ENCODE data around the gene IL17RD.

Gene IL17RD

DNA sequence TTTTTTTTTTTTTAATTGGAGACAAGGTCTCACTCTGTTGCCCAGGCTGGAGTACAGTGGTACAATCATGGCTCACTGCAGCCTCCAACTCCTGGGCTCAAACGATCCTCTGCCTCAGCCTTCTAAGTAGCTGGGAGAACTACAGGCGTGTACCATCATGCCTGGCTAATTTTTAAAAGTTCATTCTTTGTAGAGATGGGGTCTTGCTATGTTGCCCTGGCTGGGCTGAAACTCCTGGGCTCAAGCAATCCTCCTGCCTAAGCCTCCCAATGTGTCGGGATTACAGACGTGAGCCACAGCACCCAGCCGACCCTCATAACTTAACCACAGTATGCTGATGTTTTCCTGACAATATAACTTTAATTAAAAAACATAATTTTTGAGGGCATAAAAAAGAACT is 24.3 kb downstream of the IL17RD start:
- intact Hi-C loops (cut with DNase I), result no loop called here
- DNase-seq, result no peak

DNA sequence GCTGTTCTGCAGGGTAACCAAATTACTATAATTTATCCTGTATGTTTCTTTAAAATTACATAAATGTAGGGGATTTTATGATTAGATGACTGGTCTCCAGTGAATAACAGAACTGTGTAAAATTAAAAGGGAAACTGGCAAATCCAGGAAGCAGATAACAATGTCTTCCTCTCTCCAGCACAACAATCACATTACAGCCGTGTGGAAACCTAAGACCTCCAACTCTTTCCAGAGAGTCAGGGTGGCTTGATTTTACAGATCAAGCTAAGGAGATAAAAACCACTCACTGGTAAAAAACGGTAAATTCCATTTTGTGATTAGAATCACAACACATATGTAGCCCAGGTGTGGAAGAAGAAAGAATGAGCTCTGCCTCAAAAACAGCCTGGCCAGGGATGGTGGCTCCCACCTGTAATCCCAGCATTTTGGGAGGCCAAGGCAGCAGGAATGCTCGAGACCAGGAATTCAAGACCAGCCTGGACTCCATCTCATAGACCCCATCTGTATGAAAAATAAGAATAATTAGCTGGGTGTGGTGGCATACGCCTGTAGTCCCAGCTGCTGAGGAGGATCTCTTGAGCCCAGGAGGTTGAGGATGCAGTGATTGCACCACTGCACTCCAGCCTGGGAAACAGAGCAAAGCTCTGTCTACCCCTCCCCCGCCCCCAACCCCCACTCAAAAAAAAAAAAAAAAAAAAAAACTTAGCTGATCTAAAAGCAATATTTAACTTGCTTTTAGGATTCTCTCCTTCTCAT is 29.0 kb downstream of the IL17RD start:
- intact Hi-C loops (cut with DNase I), result no loop called here
- no peak for DNase-seq

- intact Hi-C loops (cut with DNase I), result no loop called here
- no peak for DNase-seq
Measured at GRCh38 chr3:57133157-57133556, 32.0 kb downstream of the IL17RD start.

DNA sequence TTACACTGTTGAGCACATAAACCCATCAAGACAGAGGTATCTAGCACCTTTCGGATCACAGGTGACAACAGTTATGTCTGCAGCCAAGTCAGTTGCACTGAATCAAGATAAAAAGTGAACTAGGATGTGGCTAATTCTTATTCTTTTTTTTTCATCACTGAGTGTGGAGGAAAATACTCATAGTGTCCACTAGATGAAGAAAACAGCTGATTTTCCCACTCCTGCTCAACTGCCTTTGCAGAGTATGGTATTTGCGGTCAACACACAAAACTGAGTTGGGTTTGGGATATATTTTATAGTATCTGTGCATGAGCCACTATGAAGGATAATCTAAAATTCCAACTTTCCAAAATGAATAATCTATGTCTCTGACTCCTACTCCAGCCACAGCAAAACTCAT is 32.5 kb downstream of the IL17RD start:
- DNase-seq, result no peak
- intact Hi-C loops (cut with DNase I), result no loop called here

DNA sequence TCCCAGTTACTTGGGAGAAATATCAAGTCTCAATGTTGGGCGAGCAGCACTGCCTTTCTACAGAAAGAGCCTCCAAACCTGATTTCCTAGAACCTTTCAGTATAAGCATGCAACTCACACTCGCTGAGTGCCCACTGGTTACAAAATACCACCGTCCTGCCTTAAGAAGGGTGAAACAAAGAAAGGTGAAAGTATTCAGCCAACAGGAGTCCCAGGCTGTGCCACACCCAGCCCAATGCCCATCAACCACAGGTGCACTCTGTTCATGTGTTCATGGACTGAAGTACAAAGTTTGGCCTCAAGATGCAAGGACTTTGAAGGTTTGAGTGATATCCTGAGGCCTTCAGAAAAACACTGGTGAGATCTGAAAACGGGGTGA is 34.0 kb downstream of the IL17RD start:
- DNase-seq, result no peak

DNA sequence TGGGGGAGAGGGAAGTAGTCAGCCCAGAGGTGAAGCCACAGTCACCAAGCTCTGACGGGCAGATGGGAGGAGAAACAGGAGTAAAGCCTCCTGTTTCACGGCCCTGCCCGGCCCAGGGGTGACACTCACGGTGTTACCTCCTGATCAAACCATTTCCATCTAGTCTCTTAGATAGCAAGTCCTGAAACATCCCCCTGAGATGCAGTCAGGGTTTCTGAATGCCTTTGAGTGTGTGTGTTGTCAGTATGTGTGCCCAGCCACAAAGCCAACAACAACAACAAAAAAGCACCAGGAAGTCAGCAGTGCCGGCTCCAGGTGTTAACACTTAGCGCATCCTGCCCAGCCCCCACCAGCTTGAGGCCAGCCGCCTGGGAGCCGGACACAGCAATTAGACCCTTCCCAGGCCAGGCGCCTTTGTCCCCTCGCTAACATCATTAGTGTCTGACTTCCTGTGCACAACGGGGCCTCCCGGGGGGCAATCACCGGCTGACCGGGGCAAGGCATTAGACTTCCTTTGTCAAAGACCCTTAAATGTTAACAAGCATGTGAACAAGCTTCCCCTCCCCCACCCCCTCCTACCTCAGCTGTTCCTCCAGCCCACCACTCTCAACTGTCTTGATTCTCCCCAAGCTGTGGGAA is 34.5 kb downstream of the IL17RD start:
- DNase-seq, result no peak
- intact Hi-C loops (cut with DNase I), result no loop called here

More for the DNA sequence above, 34.0 kb downstream of the IL17RD start:
- intact Hi-C loops (cut with DNase I), result no loop called here

- intact Hi-C loops (cut with DNase I), result no loop called here
Measured at GRCh38 chr3:57128826-57129667, 36.1 kb downstream of the IL17RD start.

DNA sequence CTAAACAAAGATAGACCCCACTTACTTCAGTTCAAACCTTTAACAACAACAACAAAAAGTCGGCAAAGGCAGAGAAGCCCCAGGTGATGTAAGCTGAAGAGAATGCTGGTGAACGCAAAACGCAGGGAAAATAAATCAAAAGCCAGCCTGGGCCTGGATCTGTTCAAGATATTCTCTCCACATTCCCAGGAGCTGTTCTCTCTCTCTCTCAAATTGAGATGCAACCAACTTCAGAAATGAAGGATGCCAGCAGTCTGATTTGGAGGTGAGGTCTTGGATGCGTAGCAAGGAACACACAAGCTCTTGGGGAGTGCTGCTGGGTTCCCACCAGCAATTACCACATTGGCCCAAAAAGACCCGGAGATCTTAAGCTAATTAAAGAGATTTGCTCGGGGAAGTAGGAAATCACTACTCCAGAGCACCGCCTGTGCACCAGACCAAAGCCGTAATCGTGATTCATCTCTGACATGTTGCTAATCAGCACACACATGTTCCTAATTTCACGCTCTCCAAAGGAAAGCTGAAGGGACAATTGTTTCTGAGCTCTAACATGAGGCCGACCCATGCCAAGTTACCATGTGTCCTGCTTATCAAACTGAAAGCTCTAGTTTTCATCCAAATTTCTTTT is 37.1 kb downstream of the IL17RD start:
- intact Hi-C loops (cut with DNase I), result no loop called here
- DNase-seq, result no peak

More at GRCh38 chr3:57128826-57129667, 36.1 kb downstream of the IL17RD start:
- DNase-seq, result no peak

- intact Hi-C loops (cut with DNase I), result no loop called here
- no peak for DNase-seq
Measured at GRCh38 chr3:57126244-57126643, 38.9 kb downstream of the IL17RD start.

DNA sequence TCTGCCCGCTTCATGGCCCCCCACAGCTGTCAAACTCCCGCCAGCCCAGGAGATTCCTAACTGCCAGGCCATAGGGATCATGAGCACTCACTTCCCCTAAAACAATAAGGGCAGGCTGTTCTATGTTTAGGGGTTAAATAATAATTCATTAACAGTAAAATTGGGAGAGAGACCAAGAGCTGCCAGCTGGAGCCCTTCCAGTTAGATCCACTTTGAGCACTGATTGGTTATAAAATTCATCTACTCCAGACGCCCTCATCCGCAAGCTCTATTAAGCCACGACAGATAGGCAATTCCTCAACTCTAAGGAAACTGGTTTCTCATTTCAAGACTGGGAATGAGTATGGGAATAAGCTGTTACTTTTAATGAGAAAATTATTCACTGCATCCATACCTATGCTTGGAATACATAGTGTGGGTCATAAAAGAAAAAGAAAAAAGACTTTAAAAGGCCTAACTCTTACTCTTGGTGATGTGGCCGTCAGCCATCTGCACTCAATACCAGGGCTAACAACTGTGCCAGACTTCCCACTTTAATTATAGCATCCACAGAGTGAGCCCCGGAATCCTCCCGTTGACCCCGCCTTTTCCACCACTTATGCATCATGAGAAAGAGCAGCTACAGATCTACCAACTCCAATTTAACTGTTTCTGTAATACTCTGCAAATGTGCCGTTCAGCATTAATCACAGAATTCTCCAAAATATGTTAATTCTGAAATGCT is 44.5 kb downstream of the IL17RD start:
- intact Hi-C loops (cut with DNase I), result no loop called here
- no peak for DNase-seq

GRCh38 chr3:57120040-57120439 is 45.1 kb downstream of the IL17RD start:
- no peak for DNase-seq
- intact Hi-C loops (cut with DNase I), result no loop called here

- DNase-seq, result no peak
- intact Hi-C loops (cut with DNase I), result no loop called here
Measured at GRCh38 chr3:57118254-57118653, 46.9 kb downstream of the IL17RD start.

DNA sequence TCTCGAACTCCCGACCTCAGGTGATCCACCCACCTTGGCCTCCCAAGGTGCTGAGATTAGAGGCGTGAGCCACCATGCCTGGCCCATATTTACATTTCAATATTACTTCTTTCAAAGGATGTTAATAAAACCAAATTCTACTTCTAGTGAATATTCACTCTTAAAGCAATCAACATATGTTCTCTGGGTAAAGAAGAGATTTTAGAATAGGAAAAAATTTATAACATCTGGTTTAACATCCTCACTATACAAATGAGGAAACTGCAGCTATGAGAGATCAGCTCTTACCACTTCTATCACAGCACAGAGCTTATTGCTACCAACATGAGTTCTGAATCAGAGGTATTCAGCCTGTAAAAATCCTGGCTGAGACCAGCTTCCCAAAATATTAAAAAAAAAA is 48.7 kb downstream of the IL17RD start:
- DNase-seq, result no peak
- intact Hi-C loops (cut with DNase I), result no loop called here

- intact Hi-C loops (cut with DNase I), result no loop called here
- no peak for DNase-seq
Measured at GRCh38 chr3:57112206-57112605, 52.9 kb downstream of the IL17RD start.

GRCh38 chr3:57110798-57111197 is 54.4 kb downstream of the IL17RD start:
- intact Hi-C loops (cut with DNase I), result no loop called here

DNA sequence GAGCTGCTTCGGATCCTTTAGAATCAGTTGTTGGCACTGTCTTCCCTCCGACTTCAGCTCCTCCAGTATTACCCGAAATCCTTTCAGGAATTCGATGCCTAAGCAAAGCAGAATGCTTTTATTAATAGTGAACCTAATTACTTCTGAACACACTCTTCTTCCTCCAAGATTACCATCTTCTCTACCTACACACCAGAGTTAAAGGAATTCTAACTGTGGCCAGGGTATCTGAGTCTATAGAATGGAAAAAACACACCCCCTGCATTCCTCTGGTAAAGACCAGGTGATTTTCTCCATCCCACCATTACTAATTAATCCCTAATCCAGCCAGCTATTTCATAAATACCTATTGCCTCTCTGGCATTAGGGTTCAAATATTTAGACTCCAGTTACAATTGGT is 54.9 kb downstream of the IL17RD start:
- intact Hi-C loops (cut with DNase I), result no loop called here
- DNase-seq, result no peak

More at GRCh38 chr3:57110798-57111197, 54.4 kb downstream of the IL17RD start:
- DNase-seq, result no peak

DNA sequence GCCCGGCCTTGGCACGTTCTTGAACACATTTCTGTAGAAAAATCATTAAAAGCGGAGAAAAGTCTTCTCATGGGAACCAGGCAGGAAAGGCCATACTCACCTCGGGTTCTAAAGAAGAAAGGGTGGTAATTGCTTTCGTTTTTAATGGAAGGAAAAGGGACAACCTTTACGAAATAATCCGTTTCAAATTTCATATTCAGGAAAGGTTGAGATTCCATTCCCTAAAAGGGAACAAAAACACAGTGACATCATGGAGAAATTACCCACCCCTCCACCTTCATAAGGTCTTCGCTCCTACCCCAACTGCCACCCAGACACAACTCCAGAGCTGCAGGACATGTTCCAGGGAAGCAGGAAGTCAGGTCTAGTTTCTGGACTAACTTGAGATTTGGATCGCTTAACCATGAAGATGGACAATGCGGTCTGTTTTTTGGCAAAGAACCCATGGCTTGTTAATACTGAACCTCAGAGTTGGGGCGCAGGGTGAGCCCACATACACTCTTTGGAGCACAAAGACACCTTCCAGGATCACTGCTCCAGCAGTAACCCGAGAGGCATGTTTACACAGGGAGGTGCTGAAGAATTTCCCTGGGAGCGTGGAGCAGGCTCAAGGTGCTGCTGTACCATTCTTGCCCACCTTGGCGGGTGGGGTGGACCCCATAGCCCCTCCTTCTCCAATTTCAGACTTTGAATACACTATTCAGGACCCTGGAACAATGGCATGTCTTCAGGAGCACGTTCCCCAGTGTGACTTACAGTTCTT is 55.5 kb downstream of the IL17RD start:
- DNase-seq, result no peak
- intact Hi-C loops (cut with DNase I), result no loop called here

DNA sequence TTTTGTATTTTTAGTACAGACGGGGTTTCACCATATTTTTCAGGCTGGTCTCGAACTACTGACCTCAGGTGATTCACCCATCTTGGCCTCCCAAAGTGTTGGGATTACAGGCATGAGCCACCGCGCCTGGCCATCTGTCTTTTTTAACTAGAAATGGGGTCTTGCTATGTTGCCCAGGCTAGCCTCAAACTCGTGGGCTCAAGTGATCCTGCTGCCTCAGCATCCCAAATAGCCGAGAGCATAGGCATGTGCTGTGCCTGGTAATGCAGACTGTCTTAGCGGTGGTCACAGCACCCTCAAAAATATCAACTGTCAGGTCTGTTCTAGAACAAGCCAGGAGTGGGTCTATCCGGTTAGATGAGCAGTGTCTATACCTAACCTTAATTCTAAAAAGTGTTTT is 56.5 kb downstream of the IL17RD start:
- no peak for DNase-seq
- intact Hi-C loops (cut with DNase I), result no loop called here

Data from head of caudate nucleus (tissue), 42 donors.